GM18520 (cell line): ENCODE data around the gene FMN1.

Source experiments
- ATAC-seq: cut with Tn5 transposase; IDR thresholded peaks from one replicate; pipeline ENCODE4 v1.9.1; 2021; ENCODE audit not compliant: unreplicated experiment

FMN1 gene

DNA sequence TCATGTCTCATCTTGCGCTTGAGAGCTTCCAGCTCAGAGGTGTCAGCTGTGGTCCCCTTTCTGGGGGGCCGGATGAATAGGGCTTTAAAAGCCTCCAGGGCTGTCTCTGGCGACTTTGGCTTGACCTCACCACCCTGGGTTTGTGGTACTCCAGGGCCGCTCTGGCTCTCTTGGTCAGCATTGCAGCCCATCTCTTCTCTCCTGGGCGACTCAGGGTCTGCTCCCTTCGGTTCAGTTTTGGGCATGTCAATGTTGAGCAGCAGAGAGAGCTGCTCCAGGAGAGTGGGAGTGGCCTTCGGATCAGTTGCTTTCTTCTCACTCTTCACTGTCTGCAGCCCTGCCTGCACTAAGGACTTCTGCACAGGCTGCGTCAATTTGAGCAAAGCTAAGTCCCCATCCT is 127.9 kb downstream of the FMN1 start:
- ATAC-seq: no peak

DNA sequence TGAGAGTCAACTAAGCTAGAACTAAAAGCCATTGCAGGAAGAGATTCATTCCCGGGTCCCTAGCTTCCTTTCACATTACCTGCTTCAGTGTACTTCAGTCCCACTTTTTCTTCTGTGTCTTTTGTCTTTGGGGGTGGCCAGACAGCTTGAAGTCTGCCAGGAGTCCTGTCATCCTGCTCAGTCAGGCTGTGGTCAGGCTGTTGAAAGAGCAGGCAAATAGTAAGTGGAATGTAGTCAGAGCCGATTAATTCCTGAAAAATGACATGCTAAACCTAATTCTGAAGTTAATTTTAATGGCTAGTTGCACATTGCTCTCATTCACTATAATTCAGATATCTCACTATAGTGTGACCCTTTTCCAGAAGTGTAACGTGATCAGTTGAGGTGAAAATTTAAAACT is 129.6 kb downstream of the FMN1 start:
- no peak for ATAC-seq

DNA sequence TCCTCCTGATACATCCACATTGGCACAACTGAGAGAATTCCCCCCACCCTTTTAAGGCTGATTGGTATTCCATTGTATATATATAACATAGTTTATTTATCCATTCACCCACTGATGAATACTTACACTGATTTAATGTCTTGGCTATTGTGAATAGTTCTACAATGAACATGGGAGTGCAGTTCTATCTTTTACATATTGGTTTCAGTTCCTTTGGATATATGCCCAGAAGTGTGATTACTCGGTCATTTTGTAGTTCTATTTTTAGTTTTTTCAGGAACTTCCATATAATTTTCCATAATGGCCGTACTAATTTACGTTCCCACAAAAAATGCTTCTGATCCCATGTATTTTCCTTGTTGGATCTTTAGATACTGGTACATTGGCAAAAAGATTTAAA is 135.3 kb downstream of the FMN1 start:
- ATAC-seq: no peak

DNA sequence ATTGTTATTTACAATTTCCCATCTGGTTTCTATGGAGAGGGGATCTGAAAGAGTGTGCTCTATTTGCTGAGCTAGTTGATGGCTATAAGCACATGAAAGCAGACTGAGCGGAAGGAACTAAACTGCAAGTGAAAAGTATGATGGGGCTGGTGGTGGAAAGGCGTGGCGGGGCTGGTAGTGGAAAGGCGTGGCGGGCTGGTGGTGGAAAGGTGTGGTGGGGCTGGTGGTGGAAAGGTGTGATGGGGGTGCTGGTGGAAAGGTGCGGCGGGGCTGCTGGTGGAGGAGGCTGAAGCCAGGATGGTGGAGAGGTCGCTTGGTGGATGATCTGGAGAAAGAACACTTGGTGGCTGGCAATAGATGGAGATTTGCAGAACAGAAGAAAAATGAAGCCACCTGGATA is 136.7 kb downstream of the FMN1 start:
- no peak for ATAC-seq

DNA sequence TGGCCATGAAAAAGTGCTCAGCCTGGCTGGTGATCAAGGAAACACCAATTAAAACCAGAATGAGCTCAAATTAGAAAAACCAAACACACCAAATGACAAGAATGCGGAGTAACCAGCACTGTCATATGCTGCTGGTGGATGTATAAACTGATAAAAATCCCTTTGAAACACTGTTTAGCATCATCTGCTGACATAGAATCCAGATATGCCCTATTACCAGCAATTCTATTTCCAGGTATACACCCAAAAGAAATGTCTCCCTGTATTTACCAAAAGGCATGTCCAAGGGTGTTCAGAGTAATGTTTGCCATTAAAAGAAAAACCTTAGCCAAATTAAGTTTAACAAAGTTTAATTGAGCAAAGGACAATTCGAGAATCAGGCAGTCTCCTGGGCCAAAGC is 138.6 kb downstream of the FMN1 start:
- no peak for ATAC-seq

DNA sequence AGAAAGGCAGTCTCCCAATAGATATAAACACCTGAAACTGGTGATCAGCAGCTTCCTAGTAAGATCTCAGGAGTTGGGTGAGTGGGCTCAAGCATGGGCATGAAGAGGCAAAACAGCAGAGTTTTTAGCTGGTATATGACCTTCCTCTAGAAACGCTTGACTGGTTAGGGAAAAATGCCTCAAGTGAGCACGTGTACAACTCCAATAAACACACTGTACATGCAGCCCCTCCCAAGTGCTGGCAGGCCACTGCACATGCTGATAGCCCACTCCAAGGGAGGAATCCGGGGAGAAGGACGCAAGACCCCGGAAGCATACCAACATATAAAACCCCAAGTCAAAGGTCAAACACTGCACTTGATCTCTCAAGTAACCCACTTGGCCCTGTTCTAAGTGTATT is 143.0 kb downstream of the FMN1 start:
- ATAC-seq: no peak

DNA sequence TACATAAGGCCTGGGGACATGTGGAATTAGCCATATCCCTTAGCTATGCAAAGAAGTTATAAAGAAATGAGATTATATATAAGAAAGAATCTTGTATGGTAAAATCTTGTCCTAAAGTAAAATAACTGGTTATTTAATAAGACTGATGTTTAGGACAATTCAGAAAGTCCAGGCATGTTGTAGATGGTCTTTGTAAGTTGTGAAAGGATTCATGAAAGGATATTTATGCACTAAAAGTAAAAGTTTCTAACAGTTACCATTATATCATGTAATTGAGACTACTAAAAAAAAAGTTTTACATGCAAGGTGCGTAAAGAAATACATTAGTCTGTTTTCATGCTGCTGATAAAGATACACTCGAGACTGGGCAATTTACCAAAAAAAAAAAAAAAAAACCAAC is 146.3 kb downstream of the FMN1 start:
- ATAC-seq: no peak

DNA sequence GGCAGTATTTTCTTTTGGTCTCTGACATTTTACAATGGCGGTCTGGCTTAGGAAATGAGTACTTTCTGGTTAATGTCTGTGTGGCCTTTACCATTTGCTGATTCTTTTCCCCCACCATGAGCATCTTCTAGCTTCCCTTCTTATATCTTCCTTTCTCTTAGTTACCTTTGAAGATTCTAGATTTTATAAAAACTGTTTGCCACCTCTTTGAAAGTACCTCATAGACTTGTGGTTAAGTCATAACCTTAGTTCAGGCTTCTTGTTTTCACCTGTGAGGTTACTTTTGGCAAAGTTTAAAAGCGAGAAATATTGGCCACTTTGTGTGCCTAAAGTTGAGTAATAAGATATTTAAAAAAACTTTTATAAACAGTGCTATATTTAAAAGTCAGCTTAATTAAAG is 147.4 kb downstream of the FMN1 start:
- ATAC-seq: no peak

DNA sequence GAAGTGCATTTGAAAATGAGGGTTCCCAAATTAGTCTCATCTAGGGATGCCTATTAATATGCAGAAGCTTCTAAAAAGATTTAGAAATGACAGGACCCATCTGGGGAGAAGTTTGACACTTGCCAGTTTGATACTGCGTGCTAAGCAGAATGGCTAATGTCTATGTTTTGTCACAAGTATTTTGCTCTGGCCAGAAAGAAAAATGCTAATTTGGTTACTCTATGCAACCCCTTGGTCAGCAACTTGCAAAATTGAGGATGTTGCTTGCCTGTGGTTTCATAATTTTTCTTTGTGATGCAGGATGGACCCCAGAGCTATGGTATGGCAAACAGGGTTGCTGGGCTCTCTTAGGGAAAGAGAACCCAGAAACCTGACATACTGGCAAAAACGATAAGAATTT is 148.2 kb downstream of the FMN1 start:
- no peak for ATAC-seq

DNA sequence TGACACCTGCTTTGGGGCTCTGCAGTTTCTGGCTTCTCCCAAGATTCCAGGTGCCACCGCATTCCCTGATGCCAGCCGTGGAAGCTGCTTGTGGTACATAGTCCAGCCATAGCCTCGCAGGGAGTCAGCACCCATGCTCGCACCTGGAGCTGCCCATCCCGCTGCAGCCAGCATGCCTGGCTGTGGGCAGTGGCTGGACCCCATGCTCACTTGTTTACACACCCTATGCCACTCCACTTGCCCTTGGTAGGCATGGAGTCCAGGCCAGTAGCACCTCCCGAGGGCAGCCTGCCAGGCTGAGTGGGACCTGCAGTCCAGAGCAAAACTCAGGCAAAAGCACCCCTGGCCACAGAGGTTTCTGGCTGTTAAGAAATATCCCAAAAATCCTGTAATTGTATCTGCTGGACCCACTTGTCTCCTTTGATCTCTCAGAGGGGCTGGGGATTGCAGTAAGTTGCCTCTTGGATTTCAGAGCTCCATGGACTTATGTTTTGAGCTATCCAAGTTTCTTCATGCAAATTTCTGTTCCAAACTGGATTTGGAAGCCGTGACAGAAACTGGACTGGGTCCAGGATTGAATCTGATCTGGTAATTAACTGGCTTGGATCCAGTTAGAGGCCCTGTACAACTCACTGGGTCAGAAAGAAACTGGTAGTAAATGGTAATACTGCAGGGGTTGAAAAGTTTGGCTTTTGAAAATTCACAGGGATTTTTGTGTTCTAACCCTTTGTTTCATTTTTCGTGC is 149.3 kb downstream of the FMN1 start:
- no peak for ATAC-seq

DNA sequence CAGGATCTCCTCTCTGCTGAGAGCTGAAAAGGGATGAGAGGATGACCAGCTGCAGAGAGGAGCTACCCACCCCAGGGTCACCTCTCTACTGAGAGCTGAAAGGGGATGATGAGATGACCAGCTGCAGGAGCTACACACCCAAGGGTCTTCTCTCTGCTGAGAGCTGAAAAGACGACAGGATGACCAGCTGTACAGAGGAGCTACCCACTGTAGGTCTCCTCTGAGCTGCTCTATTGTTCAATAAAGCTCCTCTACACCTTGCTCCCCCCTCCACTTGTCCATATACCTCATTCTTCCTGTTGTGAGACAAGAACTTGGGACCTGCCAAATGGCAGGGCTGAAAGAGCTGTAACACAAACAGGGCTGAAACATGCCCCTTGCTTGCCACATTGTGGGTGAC is 149.9 kb downstream of the FMN1 start:
- ATAC-seq: no peak

DNA sequence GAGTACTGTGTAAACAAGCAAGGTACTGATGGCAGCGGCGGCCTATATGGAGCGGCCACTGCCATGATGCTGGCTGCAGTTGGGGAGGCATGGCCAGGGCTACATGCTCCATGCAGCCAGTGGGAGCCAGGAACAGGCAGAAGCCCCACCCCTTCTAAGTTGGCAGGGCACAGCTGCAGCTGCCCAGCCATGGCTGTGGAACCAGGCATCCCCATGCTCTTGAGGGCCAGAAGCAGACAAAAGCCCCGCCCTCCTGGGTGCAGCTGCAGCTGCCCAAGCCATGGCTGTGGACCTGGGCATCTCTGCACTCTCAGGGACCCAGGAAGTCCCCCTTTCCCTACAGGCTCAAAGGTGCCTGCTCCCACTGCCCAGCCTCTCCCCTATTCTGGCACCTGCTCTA is 150.9 kb downstream of the FMN1 start:
- ATAC-seq: no peak

DNA sequence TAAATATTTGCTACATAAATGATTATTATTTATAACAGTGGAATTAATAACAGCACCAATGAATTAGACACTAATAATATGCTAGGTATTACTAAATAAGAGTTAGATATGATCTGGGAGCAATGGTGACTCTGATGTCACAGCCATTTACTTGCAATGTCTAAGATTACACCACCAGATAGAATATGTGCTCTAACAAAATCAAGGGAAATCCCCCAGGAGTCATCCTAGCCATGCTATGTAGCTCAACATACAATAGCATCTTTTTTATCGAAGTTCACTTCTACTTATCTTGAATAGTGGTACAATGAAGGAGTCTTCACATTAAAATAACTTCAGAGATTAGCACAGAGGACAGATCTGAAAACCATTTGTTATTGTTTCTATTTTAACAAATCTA is 154.0 kb downstream of the FMN1 start:
- no peak for ATAC-seq

DNA sequence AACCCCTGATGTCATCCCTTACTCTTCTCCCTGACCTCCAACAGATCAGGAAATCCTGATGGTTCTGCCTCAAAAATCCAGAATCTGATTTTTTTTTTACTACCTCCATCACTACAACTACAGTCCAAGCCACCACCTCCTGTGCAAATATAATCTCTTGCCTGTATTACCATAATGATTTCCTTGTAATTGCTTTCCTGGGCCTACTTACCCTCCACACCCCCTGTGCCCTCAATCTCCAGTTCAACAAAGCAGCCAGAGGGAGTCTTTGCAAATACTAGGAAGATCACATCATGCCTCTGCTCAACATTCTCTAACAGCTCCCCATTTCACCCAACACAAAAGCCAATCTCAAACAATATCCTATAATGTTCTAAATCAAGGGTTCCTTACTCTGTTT is 159.9 kb downstream of the FMN1 start:
- no peak for ATAC-seq

DNA sequence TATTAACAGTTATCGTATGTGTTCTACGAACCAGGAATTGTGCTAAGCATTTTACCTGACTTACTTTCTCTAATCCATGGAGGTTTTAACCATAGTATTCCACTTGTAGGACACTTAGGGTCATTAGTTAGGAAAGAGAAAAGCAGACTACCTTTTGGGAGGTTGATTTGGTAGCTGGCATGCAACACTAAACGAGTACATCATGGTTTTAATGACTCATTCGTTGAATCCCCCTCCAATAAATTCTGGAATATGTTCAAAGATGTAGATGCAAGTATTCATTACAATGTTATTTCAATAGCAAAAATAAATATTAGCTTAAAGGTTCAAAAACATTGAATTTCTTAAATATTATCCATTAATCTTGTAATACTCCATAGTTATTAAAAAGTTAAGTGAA is 162.5 kb downstream of the FMN1 start:
- ATAC-seq: no peak

DNA sequence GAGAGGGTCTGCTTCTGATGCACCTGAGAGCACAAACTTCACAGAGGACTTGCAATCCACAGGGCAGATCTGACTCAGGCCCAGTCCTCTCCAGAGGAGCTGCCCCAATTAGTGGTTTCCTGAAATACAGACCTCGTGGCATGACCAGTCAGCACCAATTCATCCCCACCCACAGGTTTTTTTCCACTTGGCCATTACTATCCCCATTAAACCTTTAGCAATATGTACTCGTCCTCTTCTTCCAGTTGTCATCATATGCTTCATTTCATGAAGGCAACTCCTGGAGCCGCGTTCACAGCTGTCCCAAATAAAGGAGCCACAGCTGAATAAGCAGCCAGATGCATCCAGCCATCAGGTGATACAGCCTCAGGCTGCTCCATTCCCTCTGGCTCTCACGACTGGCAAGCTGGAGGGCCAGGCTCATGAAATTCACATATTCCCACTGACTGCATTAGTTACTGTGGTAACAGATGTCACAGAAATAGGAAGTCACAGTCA is 163.1 kb downstream of the FMN1 start:
- no peak for ATAC-seq

DNA sequence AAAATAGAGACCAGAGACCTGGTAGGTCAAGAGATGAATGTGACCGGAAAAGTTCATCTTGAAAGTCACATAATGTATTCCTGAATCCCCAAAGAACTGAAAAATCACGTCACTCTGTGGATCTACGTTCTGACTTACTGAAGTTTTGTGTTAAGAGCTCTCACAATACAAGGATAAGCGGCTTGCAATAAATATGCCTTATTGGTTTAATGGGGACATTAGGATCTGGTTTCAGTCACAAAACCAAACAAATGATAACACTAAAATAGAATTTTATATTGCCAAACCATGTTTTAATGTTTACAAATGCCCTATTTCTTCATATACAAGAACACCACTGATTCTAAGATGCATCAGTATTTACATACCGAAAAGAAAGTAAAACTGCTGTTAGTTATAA is 164.2 kb downstream of the FMN1 start:
- ATAC-seq: no peak

DNA sequence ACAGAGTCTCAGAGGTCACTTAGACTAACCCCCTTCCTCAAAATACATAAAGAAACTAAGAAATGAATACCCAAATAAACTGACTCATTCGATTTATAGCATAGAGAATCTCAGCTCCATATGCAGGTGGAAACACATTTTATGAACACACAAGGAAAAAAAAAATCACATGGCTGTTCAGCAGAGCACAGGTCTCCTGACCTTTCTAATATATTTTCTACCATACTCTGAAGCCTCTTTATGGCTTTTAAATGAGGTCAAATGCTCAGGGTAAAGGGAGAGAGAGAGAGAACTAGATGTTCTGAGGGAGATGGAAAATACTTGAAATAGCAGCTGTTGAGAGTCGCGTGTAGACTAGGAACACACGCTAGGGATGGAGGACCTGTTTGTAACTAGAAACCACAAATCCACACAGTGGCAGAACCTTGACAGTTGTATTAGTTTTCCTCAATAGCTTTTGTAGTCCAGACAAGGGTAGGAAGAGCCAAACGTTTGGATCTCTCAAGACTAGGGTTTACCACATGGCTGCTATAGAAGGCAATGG is 165.3 kb downstream of the FMN1 start:
- ATAC-seq: no peak

DNA sequence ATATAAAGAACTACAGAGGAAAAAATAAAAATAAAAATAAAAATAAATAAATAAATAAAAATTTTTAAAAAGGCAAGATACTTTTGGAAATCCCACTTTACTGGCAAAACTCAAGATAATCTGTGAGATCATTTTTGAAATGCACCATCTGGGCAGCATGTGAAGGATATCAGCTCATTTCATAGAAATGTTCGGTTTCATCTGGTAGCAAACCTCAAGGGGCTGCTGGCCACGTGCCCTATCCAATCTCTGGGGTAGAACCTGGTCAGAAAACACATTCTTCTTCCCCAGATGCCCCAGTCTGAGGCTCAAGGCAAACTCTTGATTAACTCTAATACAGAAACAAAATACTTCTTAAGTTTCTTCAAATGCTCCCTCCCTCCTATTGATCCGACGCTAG is 166.0 kb downstream of the FMN1 start:
- no peak for ATAC-seq

DNA sequence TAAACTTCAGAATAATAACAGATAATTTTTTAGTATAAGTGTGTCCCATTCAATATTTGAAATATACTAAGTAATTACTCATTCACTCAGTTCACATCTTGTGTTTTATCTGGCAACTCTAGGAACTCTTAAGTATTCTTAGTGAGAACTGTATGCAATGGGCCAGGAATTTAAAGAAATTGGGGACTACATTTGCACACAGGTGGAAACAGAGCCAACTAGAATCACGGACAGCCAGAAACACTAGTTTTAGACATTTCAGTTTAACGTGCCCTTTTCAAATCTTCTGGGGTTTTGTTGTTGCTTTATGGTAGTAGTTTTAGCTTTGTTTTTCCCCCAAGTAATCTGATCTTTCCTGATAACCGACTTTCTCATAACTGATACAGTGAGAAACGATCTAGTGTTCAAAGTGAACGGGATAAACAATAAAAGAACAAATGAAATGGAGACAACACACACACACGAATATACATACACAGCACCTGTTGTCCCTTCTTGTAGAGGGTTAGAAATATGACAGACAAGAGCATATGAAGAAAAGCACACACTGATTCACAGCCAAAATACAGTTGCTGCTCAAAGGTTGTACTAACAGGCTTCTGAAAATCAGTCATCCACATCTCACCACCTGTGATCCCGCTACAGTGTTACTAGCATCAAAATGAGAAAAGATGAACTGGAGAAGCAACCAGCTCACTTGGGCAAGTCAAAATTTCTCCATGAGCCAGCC is 167.0 kb downstream of the FMN1 start:
- no peak for ATAC-seq

DNA sequence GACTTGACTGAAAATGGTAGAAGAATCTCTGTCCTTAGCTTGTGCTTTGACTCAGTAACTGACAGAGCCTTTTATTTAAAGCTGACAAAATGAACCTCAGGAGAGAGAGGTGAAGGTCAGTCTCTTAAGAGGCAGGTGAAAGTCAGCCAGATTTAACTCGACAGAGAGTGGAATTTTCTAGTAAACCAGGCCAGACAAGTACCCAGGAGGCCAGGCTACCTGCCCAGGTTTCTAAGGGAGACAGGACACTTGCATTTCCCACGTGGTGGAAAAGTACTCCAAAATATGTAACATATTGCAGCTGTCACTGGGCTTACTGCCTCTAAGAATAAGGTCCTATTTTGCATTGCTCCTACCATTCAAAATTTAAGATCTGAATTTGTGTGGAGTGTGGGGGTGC is 167.9 kb downstream of the FMN1 start:
- no peak for ATAC-seq

DNA sequence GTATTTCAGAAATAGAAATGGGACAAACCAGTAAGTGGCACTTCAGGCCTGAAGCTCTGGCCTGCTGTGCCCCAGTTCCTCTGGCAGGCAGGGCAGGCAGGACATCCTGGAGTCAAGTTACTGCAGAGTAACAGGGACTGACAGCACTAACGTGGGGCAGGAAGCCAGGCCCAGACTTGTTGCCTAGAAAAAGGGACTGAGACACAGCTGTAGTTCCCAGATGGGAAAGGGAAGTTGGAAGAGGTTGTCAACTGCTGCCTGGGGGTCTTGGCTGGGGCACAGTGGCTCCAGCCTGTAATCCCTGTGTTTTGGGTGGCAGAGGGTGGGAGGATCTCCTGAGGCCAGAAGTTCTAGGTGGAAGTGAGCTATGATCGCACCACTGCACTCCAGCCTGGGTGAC is 171.9 kb downstream of the FMN1 start:
- ATAC-seq: no peak
